Mesodermal cell (in vitro differentiated cells): ENCODE results near the gene ZNHIT2. TPM values are rescaled to one million over a fixed set of nuclear protein-coding genes. Genes with fewer than 3 reads are reported as not detected.

ENCODE experiments used
- H3K27ac ChIP-seq: 2 replicates; pipeline ENCODE4 v1.7.0; 2013; ENCODE audit warnings: mild to moderate bottlenecking, low read depth, low read length, moderate library complexity; ENCODE audit not compliant: severe bottlenecking
- H3K36me3 ChIP-seq: 2 replicates; pipeline ENCODE4 v1.7.1; 2013; ENCODE audit warnings: mild to moderate bottlenecking, low read length, moderate library complexity; ENCODE audit not compliant: control insufficient read depth, insufficient read depth
- H3K4me1 ChIP-seq: one replicate; pipeline ENCODE4 v1.7.1; 2013; ENCODE audit warnings: mild to moderate bottlenecking, low read length; ENCODE audit not compliant: insufficient read depth, control insufficient read depth, poor library complexity, severe bottlenecking
- H3K4me3 ChIP-seq: 2 replicates; pipeline ENCODE4 v1.7.0; 2013; ENCODE audit warnings: low read length, control low read depth, mild to moderate bottlenecking; ENCODE audit not compliant: insufficient read depth, poor library complexity, severe bottlenecking; ENCODE audit errors: extremely low read depth
- H3K9me3 ChIP-seq: 2 replicates; pipeline ENCODE4 v1.7.1; 2013; ENCODE audit warnings: mild to moderate bottlenecking, low read length, moderate library complexity; ENCODE audit not compliant: control insufficient read depth
- WGBS, 2 experiments: methylation state at CpG; one replicate each; pipeline ENCODE4 v1.1.5; 2013; ENCODE audit warnings: missing lambda C conversion rate in 2 of 2; ENCODE audit not compliant: insufficient coverage in 2 of 2; 5-methylcytosine and 5-hydroxymethylcytosine counted together
- polyA plus RNA-seq, 2 experiments: library from polyadenylated mRNA; stranded (reverse); fragments of 50-300 nt; gene quantifications; one replicate each; pipeline ENCODE4 v1.2.3, GENCODE V29; 2013

Gene ZNHIT2
- polyA plus RNA-seq (2013, experiment 1 of 2) = 7.3 TPM
- polyA plus RNA-seq (2013, experiment 2 of 2) = 4.8 TPM

GRCh38 chr11:65117206-65118096 is at the start of gene ZNHIT2:
Gene ZNHIT2, minus strand, starts transcription at chr11:65117701. Its CDS starts 48 bp downstream, at chr11:65117653.
- Histone ChIP-seq H3K4me3 (peak within 1 kb of the TSS; percentile 85), H3K4me1 (peaks cover 23% of the 10 kb centered on the region), H3K36me3 (peaks cover 57% of the 10 kb centered on the region), H3K27ac (peak within 1 kb of the TSS; percentile 71), H3K9me3 (no peaks in the 10 kb centered on the region)
- WGBS, 2 experiments = 1% methylated on average over 80 to 88 of the region's 89 CpGs

GRCh38 chr11:65166893-65167292 is 49.4 kb upstream of the ZNHIT2 start:
- Histone ChIP-seq H3K36me3 (no peaks in the 10 kb centered on the region), H3K9me3 (no peaks in the 10 kb centered on the region), H3K4me1 (peaks cover 9% of the 10 kb centered on the region), H3K27ac (no peak overlapping the region), H3K4me3 (no peak overlapping the region)
- WGBS, 2 experiments = 100% methylated on average over 1 of the region's 3 CpGs

- Histone ChIP-seq H3K27ac (no peak overlapping the region), H3K4me1 (peaks cover 9% of the 10 kb centered on the region), H3K36me3 (no peaks in the 10 kb centered on the region), H3K4me3 (no peak overlapping the region), H3K9me3 (no peaks in the 10 kb centered on the region)
- whole genome bisulfite sequencing, 2 experiments = 89 to 98% methylated on average over 20 to 22 of the region's 31 CpGs
Measured at GRCh38 chr11:65165410-65166317, 48.2 kb upstream of the ZNHIT2 start.

- no peaks in the 10 kb centered on the region for H3K4me1 ChIP-seq
- H3K36me3 ChIP-seq = no peaks in the 10 kb centered on the region
- H3K27ac ChIP-seq = no peak overlapping the region
- WGBS, 2 experiments = 92% methylated on average over 2 of the region's 2 CpGs; no CpG with 5 or more reads in 1 of the 2 experiments
- no peaks in the 10 kb centered on the region for H3K9me3 ChIP-seq
- H3K4me3 ChIP-seq = no peak overlapping the region
Measured at GRCh38 chr11:65163684-65164083, 46.2 kb upstream of the ZNHIT2 start.

- WGBS, 2 experiments = 82 to 90% methylated on average over 1 to 2 of the region's 3 CpGs
- Histone ChIP-seq H3K36me3 (no peaks in the 10 kb centered on the region), H3K9me3 (no peaks in the 10 kb centered on the region), H3K4me1 (no peaks in the 10 kb centered on the region), H3K27ac (no peak overlapping the region), H3K4me3 (no peak overlapping the region)
Measured at GRCh38 chr11:65160643-65161042, 43.1 kb upstream of the ZNHIT2 start.

GRCh38 chr11:65159012-65159411 is 41.5 kb upstream of the ZNHIT2 start:
- Histone ChIP-seq H3K9me3 (no peaks in the 10 kb centered on the region), H3K36me3 (no peaks in the 10 kb centered on the region), H3K4me3 (no peak overlapping the region), H3K4me1 (no peaks in the 10 kb centered on the region), H3K27ac (no peak overlapping the region)
- 100% methylated on average over 1 of the region's 5 CpGs; no CpG with 5 or more reads in 1 of the 2 experiments for WGBS, 2 experiments

GRCh38 chr11:65157336-65157735 is 39.8 kb upstream of the ZNHIT2 start:
- Histone ChIP-seq H3K27ac (no peak overlapping the region), H3K4me3 (no peak overlapping the region), H3K36me3 (no peaks in the 10 kb centered on the region), H3K9me3 (no peaks in the 10 kb centered on the region), H3K4me1 (no peaks in the 10 kb centered on the region)
- WGBS, 2 experiments = 79 to 86% methylated on average over 3 of the region's 3 CpGs

GRCh38 chr11:65156926-65157325 is 39.4 kb upstream of the ZNHIT2 start:
- H3K36me3 ChIP-seq = no peaks in the 10 kb centered on the region
- no peaks in the 10 kb centered on the region for H3K4me1 ChIP-seq
- no peak overlapping the region for H3K27ac ChIP-seq
- no peaks in the 10 kb centered on the region for H3K9me3 ChIP-seq
- 97 to 100% methylated on average over 2 to 3 of the region's 3 CpGs for whole genome bisulfite sequencing, 2 experiments
- no peak overlapping the region for H3K4me3 ChIP-seq

- no peak overlapping the region for H3K27ac ChIP-seq
- H3K36me3 ChIP-seq = no peaks in the 10 kb centered on the region
- H3K4me1 ChIP-seq = no peaks in the 10 kb centered on the region
- no peaks in the 10 kb centered on the region for H3K9me3 ChIP-seq
- H3K4me3 ChIP-seq = no peak overlapping the region
- WGBS, 2 experiments = 100% methylated on average over 2 of the region's 3 CpGs; no CpG with 5 or more reads in 1 of the 2 experiments
Measured at GRCh38 chr11:65156256-65156655, 38.8 kb upstream of the ZNHIT2 start.

- WGBS, 2 experiments = 79 to 88% methylated on average over 2 of the region's 2 CpGs
- Histone ChIP-seq H3K36me3 (no peaks in the 10 kb centered on the region), H3K9me3 (peaks cover 4% of the 10 kb centered on the region), H3K4me1 (peaks cover 6% of the 10 kb centered on the region), H3K27ac (no peak overlapping the region), H3K4me3 (no peak overlapping the region)
Measured at GRCh38 chr11:65152122-65152521, 34.6 kb upstream of the ZNHIT2 start.
